A549 treated with AZD9567 at 1 μM for 4 hours (cell line): ENCODE results near the gene ACTN4. TPM values are rescaled to one million over a fixed set of nuclear protein-coding genes. Genes with fewer than 3 reads are reported as not detected.

Experiments used
- total RNA-seq: library from RNA; stranded (reverse); fragments of 200-300 nt; extraction: Qiagen RNA extraction; gene quantifications from 5 replicates; pipeline ENCODE4 v1.2.3, GENCODE V29; 2022; ENCODE audit not compliant: insufficient read depth

The ACTN4 gene
- 1,033 to 1,160 TPM (median 1,098 TPM) in 5 replicates for total RNA-seq

DNA sequence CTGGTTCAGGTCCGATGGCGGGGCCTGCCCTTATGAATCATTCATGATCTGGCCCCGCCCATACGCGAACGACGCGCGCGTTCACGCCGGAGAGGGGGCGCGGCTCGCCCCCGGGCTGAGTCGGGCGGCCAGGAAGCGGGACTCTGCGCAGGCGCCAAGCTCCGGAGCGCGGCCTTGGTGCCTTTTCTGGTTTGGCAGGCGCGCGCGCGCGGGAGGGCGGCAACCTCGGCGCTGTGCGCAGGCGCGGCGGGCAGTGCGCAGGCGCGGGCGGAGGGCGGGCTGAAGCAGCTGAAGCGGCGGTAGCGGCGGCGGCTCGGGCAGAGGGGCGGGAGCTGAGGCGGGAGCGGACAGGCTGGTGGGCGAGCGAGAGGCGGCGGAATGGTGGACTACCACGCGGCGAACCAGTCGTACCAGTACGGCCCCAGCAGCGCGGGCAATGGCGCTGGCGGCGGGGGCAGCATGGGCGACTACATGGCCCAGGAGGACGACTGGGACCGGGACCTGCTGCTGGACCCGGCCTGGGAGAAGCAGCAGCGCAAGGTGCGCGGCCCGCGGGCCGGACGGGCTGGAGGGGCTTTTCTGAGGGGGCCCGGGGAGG lies at the start of gene ACTN4:
TSS of gene ACTN4 (plus strand) at position 282 of the 598 bp plus-strand sequence. CDS start at position 379, 97 bp downstream.

DNA sequence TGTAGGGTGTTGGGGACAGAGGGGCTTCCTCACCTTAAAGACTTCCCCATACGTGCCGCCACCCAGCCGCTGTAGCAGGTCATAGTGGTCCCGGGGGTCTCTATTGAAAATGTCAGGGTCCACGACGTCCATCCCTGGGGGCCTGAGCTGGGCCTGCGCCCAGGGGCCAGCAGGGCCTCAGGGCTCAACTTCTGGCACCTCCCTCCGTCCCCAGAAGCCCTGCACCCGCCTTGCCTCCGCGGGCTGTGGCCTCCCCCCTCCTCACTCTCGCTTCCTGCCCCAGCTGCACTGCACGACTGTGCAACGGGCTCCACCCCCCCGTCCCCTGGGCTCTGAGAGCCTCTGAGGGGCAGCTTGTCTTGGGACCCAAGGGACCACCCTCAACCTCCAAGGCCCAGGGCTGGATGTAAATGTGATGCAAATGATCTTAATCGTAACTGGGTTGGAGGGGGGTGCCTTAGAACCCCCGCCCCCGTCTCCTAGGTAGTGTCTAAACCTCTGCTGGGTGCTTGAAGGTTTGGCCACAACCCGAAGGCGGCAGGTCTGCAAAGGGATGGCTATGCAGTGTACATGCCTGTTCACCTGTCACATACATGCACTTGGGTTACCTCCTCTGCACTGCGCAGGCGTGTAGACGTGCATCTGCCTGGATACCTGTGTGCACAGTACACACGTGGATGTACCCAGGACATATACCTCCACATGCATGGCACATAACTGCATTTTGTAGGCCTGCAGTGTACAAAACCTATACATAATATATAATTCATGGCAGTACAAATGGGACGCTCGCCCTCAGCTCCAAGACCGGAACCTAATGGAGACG lies 29.5 kb upstream of the ACTN4 start, which contains the start of gene MAP4K1:
TSS of gene MAP4K1 (minus strand) at position 190 of the 826 bp plus-strand sequence. CDS start at position 132, 58 bp downstream.

DNA sequence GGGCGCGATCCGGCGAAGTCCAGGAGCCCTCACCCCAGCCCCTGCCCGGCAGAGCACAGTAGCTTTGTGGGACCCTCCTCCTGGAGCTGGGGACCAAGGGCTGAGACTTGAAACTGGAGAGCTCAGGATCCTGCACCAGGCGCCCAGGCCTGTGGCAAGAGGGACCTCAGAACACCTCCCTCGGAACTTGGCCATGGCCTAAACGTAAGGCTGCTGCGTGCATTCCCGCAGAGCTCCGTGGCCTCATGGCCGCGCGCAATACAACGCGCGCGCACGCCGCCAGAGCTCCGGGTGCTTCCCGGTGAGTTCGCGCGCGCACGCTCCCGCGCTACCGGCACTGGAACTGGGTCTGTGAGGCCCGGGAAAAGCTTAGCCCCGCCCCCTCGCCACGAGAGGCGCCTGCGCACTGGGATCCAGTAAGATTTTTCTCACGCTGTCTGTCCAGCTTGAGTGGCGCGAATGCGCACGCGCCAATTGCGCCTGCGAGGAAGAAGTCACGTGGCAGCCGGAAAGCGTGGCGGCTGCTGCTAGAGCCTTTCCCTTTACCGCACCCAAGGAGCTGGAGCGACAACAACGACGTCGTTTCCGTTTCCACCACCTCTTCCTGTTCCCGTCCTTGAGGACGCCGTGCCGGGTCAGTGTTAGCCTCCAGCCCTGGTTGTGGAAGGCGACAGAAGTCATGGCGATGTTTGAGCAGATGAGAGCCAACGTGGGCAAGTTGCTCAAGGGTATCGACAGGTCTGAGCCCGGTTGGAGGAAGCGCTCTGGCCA lies 28.7 kb upstream of the ACTN4 start, which contains the start of gene EIF3K:
TSS of gene EIF3K (plus strand) at position 599 of the 771 bp plus-strand sequence. CDS start at position 680, 81 bp downstream.

DNA sequence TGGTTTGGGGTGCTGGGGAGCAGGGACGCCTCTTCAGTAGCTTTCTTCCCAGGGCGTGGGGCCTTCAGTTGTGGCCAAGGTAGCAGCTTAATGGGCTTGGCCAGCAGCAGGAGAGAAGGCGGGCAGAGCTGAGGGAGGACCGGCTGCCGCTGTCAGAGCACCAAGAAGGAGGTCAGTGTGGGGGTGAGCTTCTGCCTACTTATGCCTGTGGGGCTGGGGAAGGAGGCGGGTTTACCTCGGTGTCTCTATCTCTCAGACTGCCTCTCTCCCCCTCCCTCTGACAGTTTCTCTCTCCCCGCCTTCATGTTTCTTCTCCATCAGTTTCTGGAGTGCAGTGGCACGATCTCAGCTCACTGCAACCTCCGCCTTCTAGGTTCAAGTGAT lies 96.8 kb downstream of the ACTN4 start, which contains the start of gene CAPN12:
TSS of gene CAPN12 (minus strand) at position 177 of the 384 bp plus-strand sequence. CDS start 309 bp downstream, outside the sequence.

DNA sequence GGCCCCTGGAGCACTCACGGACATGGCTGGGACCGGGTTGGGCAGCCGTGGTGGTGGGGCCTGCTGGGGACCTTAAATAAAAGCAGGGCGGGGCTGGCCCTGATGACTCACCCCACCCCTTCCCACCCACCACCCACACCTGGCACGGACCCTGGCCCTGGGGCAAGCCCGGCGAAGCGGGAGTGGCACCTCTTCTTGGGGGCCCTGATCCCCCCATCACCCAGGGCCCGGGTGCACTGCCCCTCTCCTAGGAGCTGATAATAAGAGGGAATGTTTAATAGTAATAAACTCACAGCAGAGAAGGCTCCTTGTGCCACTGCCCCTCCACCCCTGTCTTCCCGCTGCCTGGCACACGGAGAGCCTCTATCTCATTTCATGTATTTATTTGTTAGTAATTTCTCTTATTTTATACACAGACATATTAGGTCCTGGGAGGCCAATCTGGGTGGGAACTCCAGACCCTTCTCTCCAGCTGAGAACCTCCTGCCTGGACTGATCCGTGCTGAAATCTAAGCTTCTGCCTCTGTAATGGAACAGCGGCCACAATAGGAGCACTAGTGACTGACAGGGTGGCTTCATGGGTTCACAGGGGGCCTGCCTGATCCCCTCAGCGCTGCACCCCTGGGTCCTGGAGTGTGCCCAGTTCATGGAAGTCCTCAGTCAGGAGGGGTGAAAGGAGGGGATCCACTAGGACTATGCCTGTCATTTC lies 126.2 kb downstream of the ACTN4 start, which contains the start of gene LGALS7:
TSS of gene LGALS7 (minus strand) at position 49 of the 709 bp plus-strand sequence. CDS start at position 24, 25 bp downstream.

Other genes with a start within 250 kb of the ACTN4 start
- gene FAM98C, start 244.6 kb upstream of the ACTN4 start, total RNA-seq: 4.7 to 26.7 TPM (median 24.0 TPM) in 5 replicates
- 0.03 to 0.17 TPM (median 0.11 TPM) in 4 of 5 replicates, not detected in the other for gene RASGRP4, start 221.4 kb upstream of the ACTN4 start, total RNA-seq
- gene RYR1, start 214.0 kb upstream of the ACTN4 start, total RNA-seq: 2.8 to 6.2 TPM (median 5.2 TPM) in 5 replicates
- gene MAP4K1, start 29.7 kb upstream of the ACTN4 start, total RNA-seq: 0.78 to 1.1 TPM (median 1.1 TPM) in 4 of 5 replicates, not detected in the other
- 645 to 1,052 TPM (median 725 TPM) in 5 replicates for gene EIF3K, start 28.5 kb upstream of the ACTN4 start, total RNA-seq
- gene CAPN12, start 96.8 kb downstream of the ACTN4 start, total RNA-seq: 4.3 to 7.3 TPM (median 5.5 TPM) in 5 replicates
- gene LGALS7, start 125.9 kb downstream of the ACTN4 start, total RNA-seq: 0.23 TPM in 1 of 5 replicates, not detected in the others
- gene LGALS7B, start 141.6 kb downstream of the ACTN4 start, total RNA-seq: 0.42 to 0.57 TPM (median 0.46 TPM) in 3 of 5 replicates, not detected in the others
- gene LGALS4, start 165.3 kb downstream of the ACTN4 start, total RNA-seq: 0.49 to 1.0 TPM (median 0.60 TPM) in 4 of 5 replicates, not detected in the other
- gene ECH1, start 184.1 kb downstream of the ACTN4 start, total RNA-seq: 264 to 308 TPM (median 279 TPM) in 5 replicates
- 319 to 411 TPM (median 329 TPM) in 5 replicates for gene HNRNPL, start 202.3 kb downstream of the ACTN4 start, total RNA-seq
- gene RINL, start 230.6 kb downstream of the ACTN4 start, total RNA-seq: 1.6 to 10.9 TPM (median 2.5 TPM) in 5 replicates